22Rv1 (cell line): ENCODE results near the gene MZT2A.
"Not testable (repeated sequence)": the region's sequence is repeated elsewhere in the genome, so short reads cannot be mapped to it uniquely, and the experiment has no call there.

Experiments used
- ZFX ChIP-seq: fragments of 450-650 bp; IDR thresholded peaks from 2 replicates; pipeline ENCODE4 v1.6.1; 2017; ENCODE audit warnings: antibody characterized with exemption, borderline replicate concordance
- TF ChIP-seq, protein P1 (sequence below): fragments of 450-650 bp; IDR thresholded peaks from 2 replicates; pipeline ENCODE4 v1.5.1; 2017; ENCODE audit warnings: mild to moderate bottlenecking

DNA sequence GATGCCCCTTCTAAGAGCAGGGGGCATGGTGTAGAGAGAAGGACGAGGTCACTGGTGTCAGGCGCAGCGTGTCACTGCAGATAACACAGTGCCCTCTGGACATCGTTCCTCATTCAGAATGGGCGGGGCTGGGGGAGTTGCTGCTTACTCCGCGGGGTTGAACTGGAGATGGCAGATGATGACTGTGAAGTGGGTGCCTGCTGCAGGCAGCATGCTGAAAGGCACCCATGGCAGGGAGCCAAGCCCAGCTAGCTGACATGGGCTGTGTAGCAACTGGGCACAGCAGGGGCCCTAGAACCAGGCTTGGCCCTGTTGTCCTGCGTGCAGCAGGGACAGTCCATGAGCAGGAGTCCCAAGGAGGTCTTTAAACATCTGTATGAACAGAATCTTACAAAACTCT, 20.6 kb downstream of the MZT2A start:
- TF ChIP-seq, protein P1, sequence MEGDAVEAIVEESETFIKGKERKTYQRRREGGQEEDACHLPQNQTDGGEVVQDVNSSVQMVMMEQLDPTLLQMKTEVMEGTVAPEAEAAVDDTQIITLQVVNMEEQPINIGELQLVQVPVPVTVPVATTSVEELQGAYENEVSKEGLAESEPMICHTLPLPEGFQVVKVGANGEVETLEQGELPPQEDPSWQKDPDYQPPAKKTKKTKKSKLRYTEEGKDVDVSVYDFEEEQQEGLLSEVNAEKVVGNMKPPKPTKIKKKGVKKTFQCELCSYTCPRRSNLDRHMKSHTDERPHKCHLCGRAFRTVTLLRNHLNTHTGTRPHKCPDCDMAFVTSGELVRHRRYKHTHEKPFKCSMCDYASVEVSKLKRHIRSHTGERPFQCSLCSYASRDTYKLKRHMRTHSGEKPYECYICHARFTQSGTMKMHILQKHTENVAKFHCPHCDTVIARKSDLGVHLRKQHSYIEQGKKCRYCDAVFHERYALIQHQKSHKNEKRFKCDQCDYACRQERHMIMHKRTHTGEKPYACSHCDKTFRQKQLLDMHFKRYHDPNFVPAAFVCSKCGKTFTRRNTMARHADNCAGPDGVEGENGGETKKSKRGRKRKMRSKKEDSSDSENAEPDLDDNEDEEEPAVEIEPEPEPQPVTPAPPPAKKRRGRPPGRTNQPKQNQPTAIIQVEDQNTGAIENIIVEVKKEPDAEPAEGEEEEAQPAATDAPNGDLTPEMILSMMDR = not testable (repeated sequence)
- TF ChIP-seq ZFX = not testable (repeated sequence)
